SU-DHL-6 (cell line): ENCODE measurements around the gene MEAK7.

Experiments
- H2AFZ ChIP-seq: fragments of 200-600 bp; sonication (generic); 2 replicates; pipeline ENCODE4 v1.6.1; 2014; ENCODE audit warnings: low read depth, mild to moderate bottlenecking, moderate library complexity, mixed read lengths, antibody characterized with exemption, low read length; ENCODE audit not compliant: severe bottlenecking
- H3F3A ChIP-seq: fragments of 200-600 bp; shearing (Covaris generic); 2 replicates; pipeline ENCODE4 v1.6.0; 2016; ENCODE audit warnings: antibody characterized with exemption, mild to moderate bottlenecking; ENCODE audit not compliant: insufficient read depth
- H3K27ac ChIP-seq: fragments of 200-600 bp; sonication (generic); 2 replicates; pipeline ENCODE4 v1.5.1; 2016; ENCODE audit warnings: low read depth, mild to moderate bottlenecking, low read length, moderate library complexity, mixed read lengths
- H3K27me3 ChIP-seq: fragments of 200-600 bp; sonication (generic), shearing (Covaris generic); 2 replicates; pipeline ENCODE4 v1.6.0; 2014; ENCODE audit warnings: mild to moderate bottlenecking, low read length
- H3K36me3 ChIP-seq: fragments of 200-600 bp; sonication (generic); 2 replicates; pipeline ENCODE4 v1.6.1; 2014; ENCODE audit warnings: mild to moderate bottlenecking, low read length, mixed read lengths
- H3K4me2 ChIP-seq: fragments of 300-600, 200-600 bp; shearing (Covaris generic), sonication (generic); 2 replicates; pipeline ENCODE4 v1.6.0; 2014; ENCODE audit warnings: low read length, low read depth, mild to moderate bottlenecking; ENCODE audit not compliant: poor library complexity, severe bottlenecking
- H3K4me3 ChIP-seq: fragments of 200-600 bp; sonication (generic); 2 replicates; pipeline ENCODE4 v1.5.1; 2014; ENCODE audit warnings: antibody characterized with exemption, low read length, mild to moderate bottlenecking, mixed read lengths; ENCODE audit not compliant: insufficient read depth, poor library complexity, severe bottlenecking
- H3K79me2 ChIP-seq: fragments of 200-600 bp; sonication (generic); 2 replicates; pipeline ENCODE4 v1.6.1; 2014; ENCODE audit warnings: mild to moderate bottlenecking, low read length, moderate library complexity; ENCODE audit not compliant: insufficient read depth
- H3K9ac ChIP-seq: fragments of 200-600 bp; sonication (generic); 2 replicates; pipeline ENCODE4 v1.7.0; 2014; ENCODE audit warnings: mild to moderate bottlenecking, low read length
- H3K9me2 ChIP-seq: fragments of 200-600 bp; sonication (generic); replicated peaks from 2 replicates; pipeline ENCODE4 v1.6.1; 2014; ENCODE audit warnings: low read length; ENCODE audit not compliant: insufficient read depth
- H3K9me3 ChIP-seq: fragments of 200-600 bp; sonication (generic); 2 replicates; pipeline ENCODE4 v1.6.1; 2014; ENCODE audit warnings: low read length, mixed read lengths; ENCODE audit not compliant: insufficient read depth
- H4K20me1 ChIP-seq: fragments of 200-600 bp; sonication (generic); 2 replicates; pipeline ENCODE4 v1.6.1; 2014; ENCODE audit warnings: low read depth, mild to moderate bottlenecking, antibody characterized with exemption, low read length, moderate library complexity, mixed read lengths
- EZH2phosphoT487 ChIP-seq: fragments of 200-600 bp; sonication (generic), shearing (Covaris generic); conservative IDR thresholded peaks from 2 replicates; pipeline ENCODE4 v1.6.1; 2018; ENCODE audit warnings: mild to moderate bottlenecking, antibody characterized with exemption, low read length, moderate library complexity, mixed read lengths
- TF ChIP-seq, protein P1 (sequence below): fragments of 200-600 bp; sonication (generic); IDR thresholded peaks from one replicate; pipeline ENCODE4 v1.5.1; 2017; ENCODE audit warnings: antibody characterized with exemption, mild to moderate bottlenecking, low read length, moderate library complexity; ENCODE audit not compliant: insufficient read depth, poor library complexity, severe bottlenecking

MEAK7 gene

DNA sequence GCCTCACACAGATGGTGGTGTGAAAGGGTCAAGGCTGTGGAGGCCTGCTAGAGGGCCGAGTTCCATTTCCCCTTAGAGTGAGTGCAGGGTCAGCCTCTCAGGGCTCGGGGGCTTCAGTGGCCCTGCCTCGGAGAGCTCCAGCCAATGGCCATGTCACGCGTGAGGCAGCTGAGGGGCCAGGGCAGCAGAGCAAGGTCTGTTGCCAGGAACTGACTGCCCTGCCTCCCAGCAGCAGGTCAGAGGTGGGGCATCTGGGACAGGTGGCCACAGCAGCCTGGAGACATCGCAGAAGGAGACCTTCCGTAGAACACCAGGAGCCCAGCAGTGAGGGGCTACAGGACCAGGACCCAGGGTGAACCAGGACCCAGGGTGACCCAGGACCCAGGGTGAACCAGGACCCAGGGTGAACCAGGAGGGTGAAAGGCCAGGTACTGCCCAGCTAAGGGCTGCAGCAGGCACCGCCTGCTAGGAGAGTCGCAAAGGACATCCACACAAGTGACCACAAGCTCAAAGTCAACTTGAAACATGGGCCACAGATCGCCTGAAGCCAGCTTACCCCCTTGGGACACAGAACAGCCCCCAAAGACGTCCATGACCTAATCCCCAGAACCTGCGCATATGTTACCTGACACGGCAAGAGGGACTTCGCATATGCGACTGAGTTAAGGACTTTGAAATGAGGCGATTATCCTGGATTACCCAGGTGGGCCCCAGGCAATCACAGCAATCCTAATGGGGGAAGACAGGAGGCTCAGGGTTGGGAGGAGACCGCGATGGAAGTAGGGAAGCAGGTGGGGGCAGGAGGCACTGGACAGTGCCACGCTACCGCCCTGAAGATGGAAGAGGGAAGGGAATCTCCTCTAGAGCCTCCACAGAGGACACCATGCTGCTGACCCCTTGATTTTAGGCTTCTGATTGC lies 4.8 kb upstream of the MEAK7 start:
- H4K20me1 ChIP-seq: no peaks in the 10 kb centered on the region
- no peak overlapping the region for H3K27ac ChIP-seq
- TF ChIP-seq, protein P1, sequence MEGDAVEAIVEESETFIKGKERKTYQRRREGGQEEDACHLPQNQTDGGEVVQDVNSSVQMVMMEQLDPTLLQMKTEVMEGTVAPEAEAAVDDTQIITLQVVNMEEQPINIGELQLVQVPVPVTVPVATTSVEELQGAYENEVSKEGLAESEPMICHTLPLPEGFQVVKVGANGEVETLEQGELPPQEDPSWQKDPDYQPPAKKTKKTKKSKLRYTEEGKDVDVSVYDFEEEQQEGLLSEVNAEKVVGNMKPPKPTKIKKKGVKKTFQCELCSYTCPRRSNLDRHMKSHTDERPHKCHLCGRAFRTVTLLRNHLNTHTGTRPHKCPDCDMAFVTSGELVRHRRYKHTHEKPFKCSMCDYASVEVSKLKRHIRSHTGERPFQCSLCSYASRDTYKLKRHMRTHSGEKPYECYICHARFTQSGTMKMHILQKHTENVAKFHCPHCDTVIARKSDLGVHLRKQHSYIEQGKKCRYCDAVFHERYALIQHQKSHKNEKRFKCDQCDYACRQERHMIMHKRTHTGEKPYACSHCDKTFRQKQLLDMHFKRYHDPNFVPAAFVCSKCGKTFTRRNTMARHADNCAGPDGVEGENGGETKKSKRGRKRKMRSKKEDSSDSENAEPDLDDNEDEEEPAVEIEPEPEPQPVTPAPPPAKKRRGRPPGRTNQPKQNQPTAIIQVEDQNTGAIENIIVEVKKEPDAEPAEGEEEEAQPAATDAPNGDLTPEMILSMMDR: no peak
- TF ChIP-seq EZH2phosphoT487: no peak

DNA sequence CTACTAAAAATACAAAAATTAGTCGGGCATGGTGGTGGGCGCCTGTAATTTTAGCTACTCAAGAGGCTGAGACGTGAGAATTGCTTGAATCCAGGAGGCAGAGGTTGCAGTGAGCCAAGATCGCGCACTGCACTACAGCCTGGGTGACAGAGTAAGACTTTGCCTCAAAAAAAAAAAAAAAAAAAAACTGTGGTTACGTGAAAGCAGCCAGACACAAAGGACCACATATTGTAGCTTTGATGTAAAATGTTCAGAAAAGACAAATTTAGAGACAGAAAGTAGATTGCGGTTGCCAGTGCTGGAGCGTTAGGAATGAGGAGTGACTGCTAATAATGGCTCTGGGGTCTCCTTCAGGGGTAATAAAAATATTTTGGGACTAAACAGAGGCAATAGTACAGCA lies 4.0 kb upstream of the MEAK7 start:
- H3K79me2 ChIP-seq: no peaks in the 10 kb centered on the region
- H3K4me2 ChIP-seq: no peak overlapping the region
- no peak overlapping the region for H3K9ac ChIP-seq
- no peaks in the 10 kb centered on the region for H3K27me3 ChIP-seq
- H3K9me3 ChIP-seq: no peaks in the 10 kb centered on the region
- H3F3A ChIP-seq: peaks cover 14% of the 10 kb centered on the region; the same call in 1 of the 2 replicates
- H2AFZ ChIP-seq: no peak overlapping the region
- H3K9me2 ChIP-seq: no peaks in the 10 kb centered on the region
- H3K4me3 ChIP-seq: no peak overlapping the region
- TF ChIP-seq EZH2phosphoT487: no peak
- TF ChIP-seq, protein P1: no peak
- no peak overlapping the region for H3K27ac ChIP-seq
- no peaks in the 10 kb centered on the region for H4K20me1 ChIP-seq
- H3K36me3 ChIP-seq: no peaks in the 10 kb centered on the region

More for the DNA sequence above, 4.8 kb upstream of the MEAK7 start:
- no peak overlapping the region for H2AFZ ChIP-seq
- no peaks in the 10 kb centered on the region for H3K9me2 ChIP-seq
- no peaks in the 10 kb centered on the region for H3K79me2 ChIP-seq
- no peaks in the 10 kb centered on the region for H3K9me3 ChIP-seq
- no peak overlapping the region for H3K9ac ChIP-seq
- H3K4me3 ChIP-seq: no peak overlapping the region
- no peaks in the 10 kb centered on the region for H3K27me3 ChIP-seq
- no peaks in the 10 kb centered on the region for H3K36me3 ChIP-seq
- no peak overlapping the region for H3K4me2 ChIP-seq
- peaks cover 14% of the 10 kb centered on the region; the same call in 1 of the 2 replicates for H3F3A ChIP-seq

DNA sequence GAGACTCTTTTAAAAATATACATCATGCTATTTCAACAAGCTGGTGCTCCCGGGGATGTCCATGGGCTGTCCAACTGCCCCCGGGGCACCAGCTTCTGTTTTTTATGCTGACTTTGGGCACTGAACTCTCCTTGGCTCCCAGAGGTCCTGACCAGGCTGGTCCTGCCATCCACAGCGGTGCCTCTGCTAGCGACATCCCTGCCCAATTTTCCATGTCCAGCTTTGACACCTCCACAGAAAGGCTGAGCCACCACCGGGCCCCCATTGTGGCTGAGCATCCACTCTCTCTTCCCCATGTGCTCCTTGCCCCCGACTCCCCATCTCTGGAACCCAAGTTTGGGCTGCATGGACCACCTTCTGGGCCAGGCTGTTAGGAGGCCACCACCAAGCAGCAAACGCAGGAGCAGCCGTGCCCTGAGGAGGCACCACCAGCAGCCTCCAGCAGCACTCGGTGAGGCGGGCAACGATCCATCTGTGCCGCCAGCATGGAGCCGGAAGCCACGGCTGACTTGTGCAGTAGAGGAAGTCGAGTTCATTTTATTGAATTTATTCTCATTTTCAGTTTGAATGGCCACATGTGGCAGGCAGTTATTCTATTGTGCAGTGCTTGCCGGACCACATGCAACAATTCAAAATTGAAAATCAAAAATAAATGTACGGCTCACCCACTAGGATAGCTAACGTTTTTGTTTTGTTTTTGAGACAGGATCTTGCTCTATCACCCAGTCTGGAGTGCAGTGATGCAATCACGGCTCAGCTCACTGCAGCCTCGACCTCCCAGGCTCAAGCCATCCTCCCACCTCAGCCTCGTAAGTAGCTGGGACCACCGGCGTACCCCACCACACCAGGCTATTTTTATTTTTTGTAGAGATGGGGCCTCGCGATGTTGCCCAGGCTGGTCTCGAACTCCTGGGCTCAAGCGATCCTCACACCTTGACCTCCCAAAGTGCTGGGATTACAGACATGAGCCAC lies 2.8 kb upstream of the MEAK7 start:
- H3K4me2 ChIP-seq: peak overlapping the region; percentile 47
- TF ChIP-seq, protein P1: no peak
- TF ChIP-seq EZH2phosphoT487: no peak

More for the DNA sequence above, 2.8 kb upstream of the MEAK7 start:
- peaks cover 10% of the 10 kb centered on the region; the same call in 1 of the 2 replicates for H3F3A ChIP-seq
- peak overlapping the region; percentile 40 for H3K9ac ChIP-seq
- no peaks in the 10 kb centered on the region for H3K36me3 ChIP-seq
- no peak overlapping the region for H3K4me3 ChIP-seq
- no peaks in the 10 kb centered on the region for H3K27me3 ChIP-seq
- H2AFZ ChIP-seq: peak overlapping the region; percentile 85
- H3K9me2 ChIP-seq: no peaks in the 10 kb centered on the region
- H4K20me1 ChIP-seq: no peaks in the 10 kb centered on the region
- H3K79me2 ChIP-seq: no peaks in the 10 kb centered on the region
- H3K9me3 ChIP-seq: no peaks in the 10 kb centered on the region
- H3K27ac ChIP-seq: peak overlapping the region; percentile 22; the same call in 1 of the 2 replicates
